ENCODE measurements around the gene DOK3.
A peak's percentile ranks its signal among the peaks of the same experiment; 100 is the strongest.

The DOK3 gene

DNA sequence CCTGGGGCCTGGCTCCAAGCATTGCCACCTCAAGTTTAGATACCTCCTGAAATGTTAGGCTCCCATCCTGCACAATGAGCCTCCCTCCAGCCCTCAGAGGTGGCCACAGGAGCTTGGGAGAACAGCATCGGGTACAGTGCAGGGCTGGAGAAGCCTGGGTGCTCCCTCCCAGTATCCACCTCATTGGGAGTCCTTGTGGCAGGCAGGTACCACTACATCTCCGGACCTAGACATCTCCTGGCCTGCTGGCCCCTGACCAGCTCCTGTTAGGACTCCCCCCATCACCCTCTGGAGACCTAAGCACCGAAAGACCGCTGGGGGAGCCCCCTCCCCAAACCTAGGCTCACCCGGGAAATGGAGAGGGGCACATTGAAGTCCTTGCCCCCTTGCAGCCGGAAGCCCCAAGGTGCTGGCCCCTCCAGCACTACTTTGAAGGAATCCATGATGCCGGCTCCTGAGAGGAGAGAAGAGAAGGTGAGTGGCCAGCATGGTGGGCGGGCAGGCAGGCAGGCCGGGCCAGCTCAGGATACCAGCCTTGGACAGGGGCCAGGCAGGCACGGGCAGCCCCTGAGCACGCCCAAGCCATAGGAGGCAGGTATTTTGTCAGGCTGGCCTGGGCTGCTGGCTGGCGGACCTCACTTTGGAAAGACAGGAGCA, 13.4 kb downstream of the DOK3 start:
- Histone ChIP-seq H3K4me1 (ENCODE audit: insufficient read depth, low read length) (peaks cover 39% of the 10 kb centered on the region), H3K27me3 (ENCODE audit: insufficient read depth, low read length) (no peaks in the 10 kb centered on the region), H2AFZ (ENCODE audit: low read depth, low read length) (no peak overlapping the region), H3K9me3 (ENCODE audit: low read length) (no peaks in the 10 kb centered on the region), H3K4me3 (ENCODE audit: low read length) (peak overlapping the region; percentile 80), H3K36me3 (ENCODE audit: insufficient read depth, low read length) (peaks cover 28% of the 10 kb centered on the region)

DNA sequence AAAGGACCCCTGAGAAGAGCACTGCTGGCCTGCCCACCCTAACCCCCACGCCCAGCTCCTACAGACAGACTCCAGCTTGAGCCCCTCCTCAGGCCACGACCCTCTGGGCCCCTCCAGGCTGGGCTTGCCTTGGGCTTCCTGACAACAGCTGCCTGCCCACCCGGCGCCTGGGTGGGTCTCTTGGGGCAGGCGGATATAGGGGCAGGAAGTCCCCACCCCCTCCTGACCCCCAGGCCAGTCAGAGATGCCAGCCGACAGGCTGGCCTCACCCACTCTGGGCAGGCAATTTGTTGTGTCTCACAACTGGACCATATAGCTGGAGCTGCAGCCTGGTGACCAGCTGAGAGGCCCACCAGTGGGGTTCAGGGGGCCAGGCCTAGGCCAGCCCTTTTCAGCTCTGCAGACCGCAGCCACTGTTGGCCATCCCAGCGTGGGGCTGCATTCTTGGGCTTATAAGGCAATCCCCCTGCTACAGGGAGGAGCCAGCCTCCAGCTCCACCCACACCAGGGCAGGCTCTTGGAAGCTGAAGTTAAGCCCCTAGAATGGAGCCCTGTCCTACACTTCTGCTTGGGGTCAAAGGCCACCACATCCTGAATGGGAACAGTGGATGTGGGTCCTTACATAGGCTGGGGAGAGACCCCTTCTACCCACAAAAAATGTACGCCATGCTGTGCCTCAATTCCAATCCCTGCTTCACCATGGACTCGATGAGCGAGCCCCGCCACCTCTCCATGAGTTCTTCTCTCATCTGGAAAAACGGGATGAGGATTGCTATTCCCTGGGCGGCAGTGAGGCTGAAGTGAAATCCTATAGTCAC, 14.2 kb downstream of the DOK3 start:
- peak overlapping the region; percentile 80 for H3K4me3 ChIP-seq (ENCODE audit: low read length)
- peaks cover 33% of the 10 kb centered on the region for H3K4me1 ChIP-seq (ENCODE audit: insufficient read depth, low read length)
- no peaks in the 10 kb centered on the region for H3K27me3 ChIP-seq (ENCODE audit: insufficient read depth, low read length)
- peaks cover 35% of the 10 kb centered on the region for H3K36me3 ChIP-seq (ENCODE audit: insufficient read depth, low read length)
- no peak overlapping the region for H2AFZ ChIP-seq (ENCODE audit: low read depth, low read length)
- no peaks in the 10 kb centered on the region for H3K9me3 ChIP-seq (ENCODE audit: low read length)

DNA sequence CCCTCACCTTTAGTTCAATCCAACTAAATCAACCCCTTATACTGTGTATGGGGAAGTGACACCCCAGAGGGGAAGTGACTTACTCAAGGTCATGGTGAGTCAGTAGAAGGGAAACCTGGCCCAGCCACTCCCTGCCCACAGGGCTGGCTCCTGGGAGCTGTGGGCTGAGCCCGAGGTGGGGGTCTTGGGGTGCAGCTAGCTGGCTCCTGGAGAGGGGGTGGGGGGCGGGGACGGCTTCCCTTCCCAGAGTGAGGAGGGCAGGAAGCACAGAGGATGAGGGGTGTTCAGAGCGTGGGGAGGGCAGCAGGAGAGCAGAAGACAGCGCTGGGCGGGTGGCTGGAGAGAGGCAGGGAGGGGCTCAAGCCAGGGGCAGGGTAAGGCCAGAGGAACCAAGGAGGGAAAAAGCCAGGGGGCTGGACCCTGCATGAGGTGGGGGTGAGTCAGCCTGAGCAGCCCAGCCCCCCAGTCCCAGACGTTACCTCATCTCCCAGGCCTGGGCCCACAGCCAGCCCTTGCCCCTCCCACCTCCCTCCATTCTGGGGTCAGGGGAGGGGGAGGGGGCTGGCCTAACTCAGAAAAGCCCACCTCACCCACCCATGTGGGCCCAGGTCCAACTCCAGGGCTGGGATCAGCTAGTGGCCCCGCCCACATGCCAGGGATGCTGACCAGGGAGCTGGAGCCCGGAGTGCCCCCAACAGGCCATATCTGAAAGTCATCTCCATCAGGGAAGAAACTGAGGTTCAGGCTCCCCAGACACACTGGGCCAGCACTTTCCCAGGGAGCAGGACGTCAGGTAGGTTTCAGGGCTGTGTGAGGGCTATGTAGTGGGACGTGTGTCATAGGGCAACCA, 15.1 kb downstream of the DOK3 start:
- H3K36me3 ChIP-seq (ENCODE audit: insufficient read depth, low read length): peaks cover 43% of the 10 kb centered on the region
- no peak overlapping the region for H2AFZ ChIP-seq (ENCODE audit: low read depth, low read length)
- no peak overlapping the region for H3K4me3 ChIP-seq (ENCODE audit: low read length)
- peaks cover 32% of the 10 kb centered on the region for H3K4me1 ChIP-seq (ENCODE audit: insufficient read depth, low read length)
- H3K9me3 ChIP-seq (ENCODE audit: low read length): no peaks in the 10 kb centered on the region
- H3K27me3 ChIP-seq (ENCODE audit: insufficient read depth, low read length): no peaks in the 10 kb centered on the region

DNA sequence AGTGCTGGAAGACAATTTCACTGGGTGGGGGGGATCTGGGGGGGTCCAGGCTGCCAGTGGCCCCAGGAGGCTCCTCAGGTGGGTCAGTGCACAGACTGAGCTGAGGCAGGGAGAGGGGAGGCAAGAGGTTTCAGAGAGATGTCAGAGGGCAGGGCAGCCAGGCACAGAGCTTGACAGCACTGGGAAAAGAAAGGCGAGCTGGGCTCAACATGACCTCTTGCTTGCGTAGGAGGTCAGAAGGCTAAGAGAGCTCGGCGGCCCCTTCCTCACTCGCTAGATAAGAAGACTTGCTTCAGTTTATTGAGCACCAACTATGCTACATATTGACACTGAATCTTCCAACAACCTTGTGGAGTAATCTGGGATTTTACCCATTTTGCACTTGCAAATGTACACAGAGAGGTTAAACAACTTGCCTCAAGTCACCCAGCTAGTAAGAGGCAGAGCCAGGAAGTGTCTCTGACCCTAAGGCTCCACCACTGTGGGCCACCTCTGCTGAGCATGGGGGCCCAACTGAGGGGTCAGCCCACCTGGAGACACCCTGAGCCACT, 15.8 kb downstream of the DOK3 start:
- Histone ChIP-seq H2AFZ (ENCODE audit: low read depth, low read length) (no peak overlapping the region), H3K4me1 (ENCODE audit: insufficient read depth, low read length) (peaks cover 32% of the 10 kb centered on the region), H3K9me3 (ENCODE audit: low read length) (no peaks in the 10 kb centered on the region), H3K4me3 (ENCODE audit: low read length) (no peak overlapping the region), H3K27me3 (ENCODE audit: insufficient read depth, low read length) (no peaks in the 10 kb centered on the region), H3K36me3 (ENCODE audit: insufficient read depth, low read length) (peaks cover 49% of the 10 kb centered on the region)

DNA sequence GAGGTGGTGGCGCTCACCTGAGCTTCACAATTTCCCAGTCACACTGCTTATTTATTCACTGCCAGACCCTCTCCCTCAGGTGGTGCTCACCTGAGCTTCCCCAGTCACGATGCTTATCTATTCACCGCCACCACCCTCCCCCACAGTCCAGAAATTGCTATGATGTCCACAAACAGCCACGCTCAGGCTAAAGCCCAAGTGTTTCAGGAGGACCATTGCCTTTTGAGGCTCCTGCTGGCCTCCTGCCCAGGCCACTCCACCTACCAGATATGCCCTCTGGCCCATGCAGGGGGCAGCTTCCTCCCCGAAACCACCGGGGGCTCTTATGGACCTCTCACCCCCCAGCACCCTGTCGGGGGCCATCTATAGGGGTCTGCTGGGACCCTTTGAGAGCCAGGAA, 16.8 kb downstream of the DOK3 start:
- Histone ChIP-seq H3K4me3 (ENCODE audit: low read length) (no peak overlapping the region), H2AFZ (ENCODE audit: low read depth, low read length) (no peak overlapping the region), H3K9me3 (ENCODE audit: low read length) (no peaks in the 10 kb centered on the region), H3K4me1 (ENCODE audit: insufficient read depth, low read length) (peaks cover 29% of the 10 kb centered on the region), H3K27me3 (ENCODE audit: insufficient read depth, low read length) (no peaks in the 10 kb centered on the region), H3K36me3 (ENCODE audit: insufficient read depth, low read length) (peaks cover 58% of the 10 kb centered on the region)

DNA sequence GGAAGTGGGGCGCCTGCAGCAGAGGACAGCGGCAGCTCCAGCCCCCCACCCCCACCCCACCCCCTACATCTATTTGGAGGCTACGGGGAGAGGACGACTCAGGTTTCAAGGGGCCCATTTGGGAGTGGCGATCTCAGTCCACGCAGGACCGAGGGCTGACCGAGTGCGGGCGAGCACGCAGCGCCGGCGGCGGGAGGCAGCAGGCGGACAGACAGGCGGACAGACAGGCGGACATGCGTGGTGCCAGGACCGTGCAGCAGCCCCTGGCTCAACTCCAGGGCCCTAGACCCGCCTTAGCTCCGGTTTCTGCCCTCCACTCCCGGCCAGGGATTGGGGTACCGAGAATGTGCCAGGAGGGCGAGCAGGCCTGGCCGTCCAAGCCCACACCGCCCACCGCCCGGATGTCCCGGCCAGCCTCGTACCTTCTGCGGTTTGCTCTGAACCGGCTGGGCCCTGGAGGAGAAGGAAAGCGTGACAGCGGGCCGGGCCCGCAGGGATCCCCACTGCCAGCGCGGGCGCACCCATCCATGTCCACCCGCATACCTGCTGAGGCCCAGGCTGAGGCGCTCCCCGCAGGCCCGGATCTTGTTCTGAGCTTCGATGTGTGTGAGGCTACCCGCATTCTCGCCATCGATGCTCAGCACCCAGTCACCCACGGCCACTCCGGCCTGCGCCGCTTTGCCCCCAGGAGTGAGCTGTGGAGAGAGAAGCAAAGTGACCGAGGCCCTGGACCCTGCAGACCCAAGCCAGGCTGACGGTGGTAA, 17.5 kb downstream of the DOK3 start:
- Histone ChIP-seq H3K4me3 (ENCODE audit: low read length) (no peak overlapping the region), H3K9me3 (ENCODE audit: low read length) (no peaks in the 10 kb centered on the region), H3K36me3 (ENCODE audit: insufficient read depth, low read length) (peaks cover 62% of the 10 kb centered on the region), H2AFZ (ENCODE audit: low read depth, low read length) (no peak overlapping the region), H3K4me1 (ENCODE audit: insufficient read depth, low read length) (peaks cover 27% of the 10 kb centered on the region), H3K27me3 (ENCODE audit: insufficient read depth, low read length) (no peaks in the 10 kb centered on the region)

DNA sequence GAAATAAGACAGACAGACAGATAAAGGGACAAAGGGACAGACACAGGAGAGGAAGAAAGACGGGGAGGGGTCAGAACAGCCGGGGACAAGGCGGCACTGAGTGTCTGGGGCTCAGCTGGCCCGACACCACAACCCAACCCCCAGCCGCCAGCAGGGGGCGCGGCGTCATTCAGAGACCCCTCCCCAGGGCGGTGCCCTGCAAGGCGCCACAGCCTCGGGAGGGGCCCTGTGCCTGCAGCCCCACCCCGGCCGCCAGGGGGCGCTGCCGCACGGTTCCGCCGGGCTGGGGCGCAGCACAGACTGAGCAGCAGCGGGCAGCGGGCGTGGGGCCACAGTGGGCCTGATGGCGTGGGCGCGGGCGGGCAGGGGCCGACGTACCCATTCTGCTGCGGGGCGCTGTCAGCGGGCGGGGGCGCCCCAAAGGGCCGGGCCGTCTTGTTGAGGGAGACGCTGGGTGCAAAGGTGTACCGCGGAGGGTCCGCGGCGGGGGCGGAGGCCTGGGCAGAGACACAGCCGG, 18.1 kb downstream of the DOK3 start:
- Histone ChIP-seq H3K4me1 (ENCODE audit: insufficient read depth, low read length) (peaks cover 26% of the 10 kb centered on the region), H2AFZ (ENCODE audit: low read depth, low read length) (no peak overlapping the region), H3K4me3 (ENCODE audit: low read length) (no peak overlapping the region), H3K9me3 (ENCODE audit: low read length) (no peaks in the 10 kb centered on the region), H3K27me3 (ENCODE audit: insufficient read depth, low read length) (no peaks in the 10 kb centered on the region), H3K36me3 (ENCODE audit: insufficient read depth, low read length) (peaks cover 62% of the 10 kb centered on the region)

DNA sequence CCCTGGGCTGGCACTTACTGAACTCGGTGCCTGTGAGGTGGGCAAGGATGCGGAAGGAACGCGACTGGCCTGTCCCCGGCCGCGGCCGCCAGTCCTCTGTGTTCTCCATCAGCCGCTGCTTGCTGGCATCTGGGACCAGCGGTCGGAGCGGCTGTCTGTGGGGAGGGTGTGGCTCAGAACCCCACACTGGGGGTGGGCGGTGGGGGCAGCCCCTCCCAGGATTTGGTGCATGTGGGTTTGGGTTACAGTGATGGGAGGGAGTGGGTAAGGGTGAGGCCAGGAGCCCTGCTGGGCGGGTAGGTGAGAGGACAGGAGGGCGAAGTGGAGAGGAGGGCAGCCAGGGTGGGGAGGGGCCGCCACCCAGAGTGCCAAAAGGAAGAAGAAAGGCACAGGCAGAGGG, 18.6 kb downstream of the DOK3 start:
- no peak overlapping the region for H3K4me3 ChIP-seq (ENCODE audit: low read length)
- peaks cover 21% of the 10 kb centered on the region for H3K4me1 ChIP-seq (ENCODE audit: insufficient read depth, low read length)
- H2AFZ ChIP-seq (ENCODE audit: low read depth, low read length): no peak overlapping the region
- H3K36me3 ChIP-seq (ENCODE audit: insufficient read depth, low read length): peaks cover 66% of the 10 kb centered on the region
- H3K9me3 ChIP-seq (ENCODE audit: low read length): no peaks in the 10 kb centered on the region
- no peaks in the 10 kb centered on the region for H3K27me3 ChIP-seq (ENCODE audit: insufficient read depth, low read length)

DNA sequence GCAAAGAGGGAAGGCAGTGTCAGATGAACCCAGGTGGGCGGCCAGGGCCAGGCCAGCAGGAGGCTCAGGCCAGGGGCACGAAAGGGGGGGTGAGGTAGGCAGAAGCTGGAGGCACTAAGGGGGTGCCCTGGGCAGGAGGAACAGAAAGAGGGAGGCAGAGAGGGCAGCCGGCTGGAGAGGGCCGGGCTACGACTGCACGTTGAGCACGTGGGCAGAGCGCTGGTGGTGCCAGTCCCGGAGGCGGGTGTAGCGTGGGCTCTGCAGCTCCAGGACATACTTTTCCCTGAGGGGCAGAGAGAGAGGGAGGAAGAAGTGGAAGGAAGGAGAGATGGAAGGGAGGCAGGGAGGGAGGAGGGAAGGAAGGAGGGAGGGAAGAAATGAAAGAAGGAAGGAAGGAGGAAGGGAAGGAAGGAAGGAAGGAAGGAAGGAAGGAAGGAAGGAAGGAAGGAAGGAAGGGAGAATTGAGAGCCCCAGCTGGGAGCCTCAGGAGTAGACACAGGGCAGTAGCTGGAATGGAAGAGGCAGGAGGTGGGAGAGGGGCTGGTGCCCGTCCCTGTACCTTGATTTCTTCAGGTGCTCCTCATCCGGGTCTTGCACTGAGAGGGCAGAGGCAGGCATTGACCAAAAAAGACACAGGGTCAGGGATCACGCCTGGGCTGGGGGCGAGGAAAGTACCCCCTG, 19.2 kb downstream of the DOK3 start:
- Histone ChIP-seq H3K36me3 (ENCODE audit: insufficient read depth, low read length) (peaks cover 66% of the 10 kb centered on the region), H3K4me1 (ENCODE audit: insufficient read depth, low read length) (peaks cover 16% of the 10 kb centered on the region), H2AFZ (ENCODE audit: low read depth, low read length) (no peak overlapping the region), H3K27me3 (ENCODE audit: insufficient read depth, low read length) (no peaks in the 10 kb centered on the region), H3K9me3 (ENCODE audit: low read length) (no peaks in the 10 kb centered on the region), H3K4me3 (ENCODE audit: low read length) (no peak overlapping the region)

DNA sequence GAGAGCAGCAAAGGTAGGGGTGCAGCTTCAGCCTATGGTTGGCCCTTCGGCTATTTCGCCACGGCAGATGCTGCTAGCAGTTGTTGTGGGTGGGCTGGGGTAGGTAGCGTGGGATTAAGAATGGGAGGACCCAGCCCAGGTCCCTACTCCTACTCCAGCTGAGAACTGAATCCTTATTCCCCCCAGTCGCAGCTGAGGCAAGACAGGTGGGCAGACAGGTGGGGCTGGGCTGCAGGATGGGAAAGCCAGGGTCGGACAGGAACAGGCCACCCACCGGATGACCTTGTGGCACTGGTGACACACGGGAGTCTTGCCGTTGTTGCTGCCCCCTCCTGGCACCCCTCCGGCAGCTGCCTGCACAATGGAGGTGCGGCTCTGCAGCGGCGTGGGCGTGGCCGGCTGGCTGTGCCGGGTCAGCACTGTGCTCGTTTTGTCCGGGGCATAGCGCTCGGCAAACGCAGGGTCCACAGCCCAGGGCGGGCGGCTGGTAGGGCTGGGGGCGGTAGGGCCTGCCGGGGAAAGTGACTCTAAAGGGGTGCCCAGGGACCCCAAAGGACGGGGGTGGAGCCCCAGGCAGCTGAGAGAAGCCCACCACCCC, 20.4 kb downstream of the DOK3 start:
- H2AFZ ChIP-seq (ENCODE audit: low read depth, low read length): no peak overlapping the region
- peaks cover 72% of the 10 kb centered on the region for H3K36me3 ChIP-seq (ENCODE audit: insufficient read depth, low read length)
- H3K4me1 ChIP-seq (ENCODE audit: insufficient read depth, low read length): peaks cover 4% of the 10 kb centered on the region
- no peak overlapping the region for H3K4me3 ChIP-seq (ENCODE audit: low read length)
- H3K9me3 ChIP-seq (ENCODE audit: low read length): no peaks in the 10 kb centered on the region
- H3K27me3 ChIP-seq (ENCODE audit: insufficient read depth, low read length): no peaks in the 10 kb centered on the region

DNA sequence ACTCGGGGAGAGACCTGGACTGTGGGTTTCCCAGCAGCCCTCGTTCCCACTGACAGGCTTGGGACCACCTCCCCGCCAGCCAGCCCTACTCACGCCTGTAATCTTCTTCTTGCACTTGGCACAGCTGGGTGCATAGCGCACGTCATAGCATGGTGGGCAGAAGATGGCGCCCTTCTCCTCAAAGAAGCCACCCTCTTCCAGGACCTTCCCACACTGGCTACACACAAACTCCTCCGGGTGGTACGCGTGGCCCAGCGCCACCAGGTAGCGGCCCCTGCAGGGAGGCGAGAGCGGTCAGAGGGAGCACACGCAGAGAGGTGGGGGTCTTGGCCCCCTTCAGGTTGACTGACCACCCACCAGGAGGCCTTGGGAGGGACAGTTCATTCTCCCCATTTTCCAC, 21.7 kb downstream of the DOK3 start:
- H3K4me3 ChIP-seq (ENCODE audit: low read length): no peak overlapping the region
- no peaks in the 10 kb centered on the region for H3K4me1 ChIP-seq (ENCODE audit: insufficient read depth, low read length)
- no peak overlapping the region for H2AFZ ChIP-seq (ENCODE audit: low read depth, low read length)
- H3K9me3 ChIP-seq (ENCODE audit: low read length): no peaks in the 10 kb centered on the region
- no peaks in the 10 kb centered on the region for H3K27me3 ChIP-seq (ENCODE audit: insufficient read depth, low read length)
- peaks cover 78% of the 10 kb centered on the region for H3K36me3 ChIP-seq (ENCODE audit: insufficient read depth, low read length)
